ENCODE measurements around the gene CRY2.

- no peak for TF ChIP-seq SP1 (IDR thresholded peaks at IDR 0.05)
- no peak for TF ChIP-seq HNF4G (IDR thresholded peaks at IDR 0.05)
- TF ChIP-seq CTCF (IDR thresholded peaks at IDR 0.05; ENCODE audit: low read depth, low read length, missing input control), result no peak
- no peak for TF ChIP-seq TAF1 (conservative IDR thresholded peaks at IDR 0.05)
- no peak for TF ChIP-seq MAX (IDR thresholded peaks at IDR 0.05)
- no peak for TF ChIP-seq YY1 (IDR thresholded peaks at IDR 0.05)
- TF ChIP-seq ZBTB33 (IDR thresholded peaks at IDR 0.05), result no peak
Observed at GRCh38 chr11:45927684-45928413, 80.6 kb downstream of the CRY2 start.

Data from liver (tissue), 3 donors.